Keratinocyte (primary cell): Measurements from ENCODE around the gene ANKS6. TPM values are rescaled to one million over a fixed set of nuclear protein-coding genes. Genes with fewer than 3 reads are reported as not detected.

Experiments used
- DNase-seq: peaks from one replicate; pipeline ENCODE4 v3.0.0-alpha.2; 2011; ENCODE audit warnings: low read depth, missing footprints, low spot score
- FAIRE-seq: peaks from 2 replicates; lab custom pipeline; 2011; peaks lifted over from hg19 to GRCh38; lab: Jason Lieb, UNC
- H2AFZ ChIP-seq: 2 replicates; pipeline ENCODE4 v1.6.0; 2012; ENCODE audit warnings: low read length, control low read depth, inconsistent platforms; ENCODE audit not compliant: control insufficient read depth
- H3K27ac ChIP-seq: 2 replicates; pipeline ENCODE4 v1.5.1; 2011; ENCODE audit warnings: low read length; ENCODE audit not compliant: control insufficient read depth, insufficient read depth
- H3K27me3 ChIP-seq: 3 replicates; pipeline ENCODE4 v1.6.0; 2011; ENCODE audit warnings: low read length; ENCODE audit not compliant: control insufficient read depth, insufficient read depth; ENCODE audit errors: extremely low read depth
- H3K36me3 ChIP-seq, 2 experiments: 2 replicates in 1 of 2; 3 replicates in 1 of 2; pipeline ENCODE4 v1.5.1; 2011; ENCODE audit warnings: low read length in 2 of 2, mild to moderate bottlenecking in 1 of 2; ENCODE audit not compliant: control insufficient read depth in 2 of 2, insufficient read depth in 2 of 2; ENCODE audit errors: extremely low read depth in 1 of 2
- H3K4me1 ChIP-seq: 3 replicates; pipeline ENCODE4 v1.5.1; 2011; ENCODE audit warnings: low read length; ENCODE audit not compliant: control insufficient read depth, insufficient read depth; ENCODE audit errors: extremely low read depth
- H3K4me2 ChIP-seq: 3 replicates; pipeline ENCODE4 v1.6.0; 2011; ENCODE audit warnings: low read depth, low read length; ENCODE audit not compliant: control insufficient read depth, insufficient read depth; ENCODE audit errors: extremely low read depth
- H3K4me3 ChIP-seq, 3 experiments: fragments of 200-600 bp in 1 of 3; sonication (generic) in 1 of 3; 2 replicates in 2 of 3; 3 replicates in 1 of 3; pipeline ENCODE4 v1.5.1; 2011 to 2016; ENCODE audit warnings: low read length in 3 of 3, mild to moderate bottlenecking in 3 of 3, control low read depth in 2 of 3, inconsistent platforms in 1 of 3, low read depth in 1 of 3, mixed read lengths in 1 of 3, mixed run types in 1 of 3, moderate library complexity in 1 of 3; ENCODE audit not compliant: control insufficient read depth in 2 of 3, insufficient read depth in 2 of 3; ENCODE audit errors: extremely low read depth in 1 of 3
- H3K79me2 ChIP-seq: 2 replicates; pipeline ENCODE4 v1.6.0; 2012; ENCODE audit warnings: low read length; ENCODE audit not compliant: control insufficient read depth, insufficient read depth
- H3K9ac ChIP-seq: 3 replicates; pipeline ENCODE4 v1.6.0; 2011; ENCODE audit warnings: low read length; ENCODE audit not compliant: control insufficient read depth, insufficient read depth; ENCODE audit errors: extremely low read depth
- H3K9me1 ChIP-seq: 3 replicates; pipeline ENCODE4 v1.6.0; 2011; ENCODE audit warnings: low read length; ENCODE audit not compliant: control insufficient read depth, insufficient read depth; ENCODE audit errors: extremely low read depth
- H3K9me3 ChIP-seq: 2 replicates; pipeline ENCODE4 v1.5.1; 2012; ENCODE audit warnings: low read depth, low read length; ENCODE audit not compliant: control insufficient read depth
- H4K20me1 ChIP-seq: 3 replicates; pipeline ENCODE4 v1.6.0; 2011; ENCODE audit warnings: low read length; ENCODE audit not compliant: control insufficient read depth, insufficient read depth; ENCODE audit errors: extremely low read depth
- EZH2 ChIP-seq: IDR thresholded peaks from one replicate; pipeline ENCODE4 v1.6.1; 2012; ENCODE audit warnings: inconsistent platforms, mild to moderate bottlenecking, low read length, moderate library complexity
- dilution Hi-C: fragments of 300-500 bp; cut with MboI; formaldehyde crosslinking; loops from one replicate; pipeline ENCODE4 v1.7.0; 2020; ENCODE audit warnings: low sequenced_read_pairs; ENCODE audit not compliant: extremely low pct_ligation_motif_present
- polyA plus RNA-seq, 5 experiments: library from polyadenylated mRNA; depleted of rRNA in 3 of 5; stranded (reverse) in 3 of 5; stranded (forward) in 1 of 5; unstranded in 1 of 5; fragments of >200 nt; gene quantifications; 1 replicate in 1 of 5; 2 replicates in 3 of 5; 3 replicates in 1 of 5; pipeline versions ENCODE4 v1.2.1 to v1.2.3, GENCODE V29; 2011 to 2012; ENCODE audit warnings: missing spikeins in 2 of 5, low read depth in 1 of 5, low replicate concordance in 1 of 5
- TF ChIP-seq, protein P1 (sequence below), 3 experiments: IDR thresholded peaks in 1 of 3; conservative IDR thresholded peaks in 1 of 3; optimal IDR thresholded peaks in 1 of 3; 2 replicates in 2 of 3; 3 replicates in 1 of 3; pipeline versions ENCODE3 to v1.5.1; 2011; ENCODE audit warnings: low read length in 3 of 3, mild to moderate bottlenecking in 3 of 3, moderate library complexity in 2 of 3, control low read depth in 1 of 3, inconsistent platforms in 1 of 3; ENCODE audit not compliant: insufficient read depth in 2 of 3; ENCODE audit errors: extremely low read depth in 1 of 3

The ANKS6 gene
- polyA plus RNA-seq, 1 donor (not counting 4 experiments of a cell fraction or from before 2014, with no cell fraction given), result 13.5 TPM

DNA sequence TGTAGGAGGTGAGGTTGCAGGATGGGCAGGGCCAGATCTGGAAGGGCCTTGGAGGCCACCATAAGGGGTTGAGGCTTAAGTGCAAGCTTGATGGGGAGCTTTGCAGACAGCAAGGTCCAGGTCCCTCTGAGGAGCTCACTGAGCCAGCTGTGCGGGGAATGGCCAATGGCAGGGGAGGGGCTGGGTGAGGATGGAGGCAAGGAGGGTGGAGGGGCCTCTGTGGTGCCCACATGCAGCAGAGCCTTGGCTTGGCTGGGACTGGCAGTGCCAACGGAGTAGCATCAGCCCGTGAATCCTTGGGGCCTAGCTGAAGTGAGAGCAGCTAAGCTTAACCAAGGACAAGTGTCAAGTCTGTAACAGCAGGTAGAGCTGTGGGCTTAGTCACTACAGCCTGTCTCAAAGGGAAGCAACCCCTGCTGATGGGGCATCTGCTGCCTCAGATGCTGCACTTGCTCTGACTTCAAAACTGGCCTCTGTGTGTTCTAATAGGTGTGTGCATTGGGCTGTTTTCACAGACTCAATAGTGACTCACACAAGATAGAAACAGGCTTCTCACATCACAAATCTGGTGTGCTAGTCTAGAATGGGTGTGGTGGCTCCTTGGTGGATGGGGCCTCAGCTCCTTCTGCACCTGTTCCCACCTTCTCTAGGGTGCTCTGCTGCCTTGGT lies 27.4 kb upstream of the ANKS6 start:
- Histone ChIP-seq H3K4me2 (no peak overlapping the region), H4K20me1 (no peaks in the 10 kb centered on the region), H3K9ac (no peak overlapping the region), H3K27ac (no peak overlapping the region), H2AFZ (no peak overlapping the region), H3K4me1 (no peaks in the 10 kb centered on the region), H3K9me3 (no peaks in the 10 kb centered on the region), H3K27me3 (no peaks in the 10 kb centered on the region), H3K4me3 (no peak overlapping the region), H3K36me3 (no peaks in the 10 kb centered on the region), H3K79me2 (no peaks in the 10 kb centered on the region), H3K9me1 (no peaks in the 10 kb centered on the region)
- no peak for FAIRE-seq
- DNase-seq, result no peak
- TF ChIP-seq, protein P1, sequence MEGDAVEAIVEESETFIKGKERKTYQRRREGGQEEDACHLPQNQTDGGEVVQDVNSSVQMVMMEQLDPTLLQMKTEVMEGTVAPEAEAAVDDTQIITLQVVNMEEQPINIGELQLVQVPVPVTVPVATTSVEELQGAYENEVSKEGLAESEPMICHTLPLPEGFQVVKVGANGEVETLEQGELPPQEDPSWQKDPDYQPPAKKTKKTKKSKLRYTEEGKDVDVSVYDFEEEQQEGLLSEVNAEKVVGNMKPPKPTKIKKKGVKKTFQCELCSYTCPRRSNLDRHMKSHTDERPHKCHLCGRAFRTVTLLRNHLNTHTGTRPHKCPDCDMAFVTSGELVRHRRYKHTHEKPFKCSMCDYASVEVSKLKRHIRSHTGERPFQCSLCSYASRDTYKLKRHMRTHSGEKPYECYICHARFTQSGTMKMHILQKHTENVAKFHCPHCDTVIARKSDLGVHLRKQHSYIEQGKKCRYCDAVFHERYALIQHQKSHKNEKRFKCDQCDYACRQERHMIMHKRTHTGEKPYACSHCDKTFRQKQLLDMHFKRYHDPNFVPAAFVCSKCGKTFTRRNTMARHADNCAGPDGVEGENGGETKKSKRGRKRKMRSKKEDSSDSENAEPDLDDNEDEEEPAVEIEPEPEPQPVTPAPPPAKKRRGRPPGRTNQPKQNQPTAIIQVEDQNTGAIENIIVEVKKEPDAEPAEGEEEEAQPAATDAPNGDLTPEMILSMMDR (optimal IDR thresholded peaks at IDR 0.05 in 1 of 3, IDR thresholded peaks at IDR 0.05 in 1 of 3, conservative IDR thresholded peaks at IDR 0.05 in 1 of 3; ENCODE audit: extremely low read depth in 1 of 3, insufficient read depth in 2 of 3, low read length in 3 of 3), result no peak
- no peak for TF ChIP-seq EZH2
- dilution Hi-C loops, result no loop called here

DNA sequence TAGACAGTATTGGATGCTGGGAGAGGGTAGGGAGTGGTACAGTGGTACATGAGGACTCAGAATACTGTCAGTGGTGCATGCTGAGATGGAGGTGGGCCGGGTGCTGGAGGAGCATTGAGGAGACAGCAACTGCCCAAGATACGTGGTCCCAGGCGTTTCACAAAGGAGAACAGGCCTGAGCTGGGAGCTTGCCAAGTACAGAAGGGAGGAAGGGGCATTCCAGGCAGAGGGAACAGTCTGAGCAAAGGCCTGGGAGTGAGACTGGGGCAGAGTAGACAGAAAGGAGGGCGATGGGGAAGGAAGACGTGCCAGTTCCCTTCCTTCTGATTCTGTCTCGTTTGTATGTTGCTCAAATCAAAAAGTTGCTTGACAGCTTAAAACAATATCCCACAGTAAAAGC lies 26.3 kb upstream of the ANKS6 start:
- TF ChIP-seq, protein P1 (optimal IDR thresholded peaks at IDR 0.05 in 1 of 3, IDR thresholded peaks at IDR 0.05 in 1 of 3, conservative IDR thresholded peaks at IDR 0.05 in 1 of 3; ENCODE audit: extremely low read depth in 1 of 3, insufficient read depth in 2 of 3, low read length in 3 of 3), result no peak
- no peak for TF ChIP-seq EZH2
- dilution Hi-C loops, result no loop called here
- H3K36me3 ChIP-seq, result no peaks in the 10 kb centered on the region
- H3K9me3 ChIP-seq, result no peaks in the 10 kb centered on the region
- H3K4me3 ChIP-seq, result no peak overlapping the region
- FAIRE-seq (no peak), DNase-seq (no peak)
- H2AFZ ChIP-seq, result no peak overlapping the region
- no peaks in the 10 kb centered on the region for H3K9me1 ChIP-seq
- no peak overlapping the region for H3K27ac ChIP-seq
- no peaks in the 10 kb centered on the region for H3K27me3 ChIP-seq
- no peak overlapping the region for H3K4me2 ChIP-seq
- H4K20me1 ChIP-seq, result no peaks in the 10 kb centered on the region
- no peaks in the 10 kb centered on the region for H3K4me1 ChIP-seq
- H3K79me2 ChIP-seq, result no peaks in the 10 kb centered on the region
- H3K9ac ChIP-seq, result no peak overlapping the region
